GM19372 (cell line): ENCODE data around the gene EIF2S3B.
"Not testable (repeated sequence)": the region's sequence is repeated elsewhere in the genome, so short reads cannot be mapped to it uniquely, and the experiment has no call there.

Experiments used
- ATAC-seq: cut with Tn5 transposase; IDR thresholded peaks from one replicate; pipeline ENCODE4 v1.9.1; 2021; ENCODE audit warnings: mild to moderate bottlenecking, low read depth, moderate library complexity; ENCODE audit not compliant: unreplicated experiment

Gene EIF2S3B

GRCh38 chr12:10505620-10506019 is at the start of gene EIF2S3B:
Gene EIF2S3B (plus strand): TSS chr12:10505890. CDS start chr12:10505903, 13 bp downstream.
- ATAC-seq: no peak

GRCh38 chr12:10456856-10457255 is 48.8 kb upstream of the EIF2S3B start:
- ATAC-seq: no peak

GRCh38 chr12:10457760-10458159 is 47.9 kb upstream of the EIF2S3B start:
- no peak for ATAC-seq

- ATAC-seq: no peak
These were observed 39.4 kb upstream of the EIF2S3B start for GRCh38 chr12:10466311-10466710.

GRCh38 chr12:10469701-10470100 is 36.0 kb upstream of the EIF2S3B start:
- ATAC-seq: no peak

DNA sequence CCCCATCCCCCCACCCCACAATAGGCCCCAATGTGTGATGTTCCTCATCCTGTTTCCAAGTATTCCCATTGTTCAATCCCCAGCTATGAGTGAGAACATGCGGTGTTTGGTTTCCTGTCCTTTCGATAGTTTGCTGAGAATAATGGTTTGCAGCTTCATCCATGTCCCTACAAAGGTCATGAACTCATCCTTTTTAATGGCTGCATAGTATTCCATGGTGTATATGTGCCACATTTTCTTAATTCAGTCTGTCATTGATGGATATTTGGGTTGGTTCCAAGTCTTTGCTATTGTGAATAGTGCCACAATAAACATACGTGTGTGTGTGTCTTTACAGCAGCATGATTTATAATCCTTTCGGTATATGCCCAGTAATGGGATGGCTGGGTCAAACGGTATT is 32.9 kb upstream of the EIF2S3B start:
- ATAC-seq: not testable (repeated sequence)

GRCh38 chr12:10481901-10482300 is 23.8 kb upstream of the EIF2S3B start:
- ATAC-seq: not testable (repeated sequence)

GRCh38 chr12:10487328-10487727 is 18.4 kb upstream of the EIF2S3B start:
- not testable (repeated sequence) for ATAC-seq

GRCh38 chr12:10491766-10492165 is 13.9 kb upstream of the EIF2S3B start:
- no peak for ATAC-seq

DNA sequence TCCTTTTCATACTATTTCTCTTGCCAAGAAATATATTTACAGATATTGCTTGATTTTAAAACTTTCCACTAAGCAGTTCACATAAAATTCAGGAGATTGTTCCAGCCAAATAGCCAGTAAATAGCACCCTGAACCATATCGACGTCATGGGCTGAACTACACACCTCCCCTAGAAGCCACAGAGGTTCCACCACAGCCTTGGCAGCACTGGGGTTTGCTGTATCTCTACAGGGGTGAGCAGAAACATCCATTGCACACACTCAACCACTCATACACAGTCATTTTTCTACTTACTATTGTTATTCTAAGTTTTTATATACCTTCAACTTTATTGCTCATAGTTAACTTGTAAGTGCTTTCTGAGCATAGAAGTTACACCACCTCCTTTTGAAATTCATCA is 8.1 kb upstream of the EIF2S3B start:
- no peak for ATAC-seq

DNA sequence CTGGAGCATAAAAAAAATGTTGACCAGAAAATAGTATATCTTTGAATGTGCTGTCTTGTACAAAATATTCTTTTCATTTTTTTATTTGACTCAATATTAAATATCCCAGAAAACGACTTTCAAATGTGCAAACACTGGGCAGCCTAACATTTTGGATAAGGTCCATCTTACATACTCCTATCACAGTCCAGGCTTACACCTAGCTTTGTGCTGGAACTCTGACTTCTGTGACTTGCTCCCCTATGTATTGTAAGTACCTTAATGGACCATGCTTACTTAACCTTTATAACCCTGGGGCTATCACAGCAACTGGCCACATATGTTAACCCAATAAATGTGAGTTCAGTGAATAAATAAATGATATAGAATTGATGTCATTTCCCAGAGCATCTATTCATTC is 7.6 kb upstream of the EIF2S3B start:
- no peak for ATAC-seq

GRCh38 chr12:10501030-10501429 is 4.7 kb upstream of the EIF2S3B start:
- no peak for ATAC-seq

GRCh38 chr12:10503460-10503859 is 2.2 kb upstream of the EIF2S3B start:
- no peak for ATAC-seq

- no peak for ATAC-seq
These were observed 6.2 kb downstream of the EIF2S3B start for GRCh38 chr12:10511756-10512355.

DNA sequence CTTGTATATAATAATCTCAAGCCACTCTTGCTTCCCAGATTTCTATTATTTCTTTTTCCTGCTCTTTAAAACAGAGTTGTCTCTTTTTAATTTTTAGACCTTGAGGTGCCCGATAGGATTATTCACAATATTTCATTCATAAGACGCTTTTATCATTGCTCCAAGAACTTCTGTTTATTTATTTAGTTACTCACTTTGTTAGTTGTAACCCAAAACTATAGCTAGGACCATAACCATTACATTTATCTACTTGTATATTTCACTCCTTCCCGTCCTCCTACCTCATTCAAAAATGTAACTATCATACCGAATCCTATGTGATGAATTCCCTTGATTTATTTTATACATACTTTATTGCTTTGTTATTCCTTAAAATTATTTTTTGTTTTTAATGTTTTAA is 7.1 kb downstream of the EIF2S3B start:
- no peak for ATAC-seq

- no peak for ATAC-seq
These were observed 15.9 kb downstream of the EIF2S3B start for GRCh38 chr12:10521555-10521954.

DNA sequence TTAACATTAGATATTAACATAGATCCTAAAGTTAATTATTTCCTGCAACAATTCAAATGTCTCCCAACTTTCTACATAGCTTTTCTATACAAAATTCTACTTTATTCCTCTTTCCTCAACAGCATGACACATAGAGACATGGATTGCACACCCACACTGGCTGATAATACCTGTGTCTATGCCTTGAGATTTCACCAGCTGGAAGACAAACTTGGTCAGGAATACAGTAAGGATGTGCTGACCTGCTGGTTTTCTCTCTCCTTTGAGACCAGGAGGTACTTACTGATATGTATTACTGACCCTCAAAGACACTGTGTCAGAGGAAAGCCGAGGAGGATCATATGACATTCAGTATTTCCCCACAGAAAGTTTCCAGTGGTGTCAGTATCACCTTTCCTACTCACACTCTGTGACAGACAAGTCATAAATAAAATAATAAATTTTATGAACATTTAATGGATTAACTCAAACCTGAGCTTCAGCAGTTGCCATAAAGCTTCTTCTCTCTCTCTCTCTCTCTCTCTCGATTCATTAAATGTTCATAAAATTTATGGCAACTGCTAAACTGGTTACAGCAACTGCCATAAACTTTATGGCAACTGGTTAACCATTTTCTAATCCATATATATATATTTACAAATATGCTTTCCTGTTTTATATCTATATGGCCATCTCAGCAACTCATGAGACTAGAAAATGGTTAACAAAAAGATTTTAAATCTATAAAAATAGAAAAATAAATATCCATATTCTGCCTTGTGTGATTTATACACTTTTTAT is 22.7 kb downstream of the EIF2S3B start:
- no peak for ATAC-seq

DNA sequence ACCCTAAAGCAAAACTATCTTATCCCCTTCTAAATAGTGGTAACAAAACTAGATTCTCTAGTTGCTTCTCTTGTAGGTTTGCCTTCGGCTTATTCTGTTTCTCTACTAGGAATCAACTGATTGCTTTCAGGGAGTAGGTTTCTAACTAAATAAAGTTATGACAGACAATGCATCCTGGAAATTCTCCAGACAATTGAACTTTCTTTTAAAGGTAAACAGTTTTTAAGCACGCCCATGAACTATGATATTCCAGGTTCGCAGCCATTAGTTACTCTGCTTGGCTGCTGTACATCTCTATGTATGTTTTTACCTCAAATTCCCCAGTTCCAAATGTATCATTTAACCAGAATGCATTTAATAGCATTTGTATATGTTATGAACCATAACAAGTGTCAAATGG is 23.9 kb downstream of the EIF2S3B start:
- ATAC-seq: no peak

DNA sequence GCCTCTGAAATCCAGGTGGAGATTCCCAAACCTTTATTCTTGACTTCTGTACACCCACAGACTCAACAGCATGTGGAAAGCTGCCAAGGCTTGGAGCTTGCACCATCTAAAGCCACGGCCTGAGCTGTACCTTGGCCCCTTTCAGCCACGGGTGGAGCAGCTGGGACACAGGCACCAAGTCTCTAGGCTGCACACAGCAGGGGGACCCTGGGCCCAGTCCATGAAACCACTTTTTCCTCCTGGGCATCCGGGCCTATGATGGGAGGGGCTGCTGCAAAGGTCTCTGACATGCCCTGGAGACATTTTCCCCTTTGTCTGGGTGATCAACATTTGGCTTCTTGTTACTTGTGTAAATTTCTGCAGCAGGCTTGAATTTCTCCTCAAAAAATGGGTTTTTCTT is 32.0 kb downstream of the EIF2S3B start:
- ATAC-seq: no peak

- peak; percentile 88 for ATAC-seq
These were observed 35.1 kb downstream of the EIF2S3B start for GRCh38 chr12:10540776-10541205.

GRCh38 chr12:10543499-10543898 is 37.8 kb downstream of the EIF2S3B start:
- no peak for ATAC-seq

- no peak for ATAC-seq
These were observed 45.7 kb downstream of the EIF2S3B start for GRCh38 chr12:10551375-10551774.
